GM20000 (cell line): ENCODE data around the gene ABCC8.

ENCODE experiments used
- DNase-seq: peaks from one replicate; pipeline ENCODE4 v3.0.0; 2012; ENCODE audit warnings: low spot score
- CTCF ChIP-seq: IDR thresholded peaks from 2 replicates; pipeline ENCODE4 v1.5.1; 2012; ENCODE audit warnings: mild to moderate bottlenecking, control low read depth; ENCODE audit errors: extremely low read depth, missing control alignments

The ABCC8 gene

GRCh38 chr11:17512101-17512500, 35.5 kb upstream of the ABCC8 start:
- no peak for TF ChIP-seq CTCF
- no peak for DNase-seq

- no peak for TF ChIP-seq CTCF
- no peak for DNase-seq
Measured at GRCh38 chr11:17511571-17511970, 34.9 kb upstream of the ABCC8 start.

GRCh38 chr11:17510507-17511206, 34.0 kb upstream of the ABCC8 start:
- TF ChIP-seq CTCF = no peak
- no peak for DNase-seq

GRCh38 chr11:17508791-17509190, 32.1 kb upstream of the ABCC8 start:
- no peak for DNase-seq

GRCh38 chr11:17508306-17508705, 31.7 kb upstream of the ABCC8 start:
- no peak for TF ChIP-seq CTCF
- no peak for DNase-seq

More at GRCh38 chr11:17508791-17509190, 32.1 kb upstream of the ABCC8 start:
- TF ChIP-seq CTCF = no peak

GRCh38 chr11:17507773-17508172, 31.1 kb upstream of the ABCC8 start:
- DNase-seq = no peak
- TF ChIP-seq CTCF = no peak

- TF ChIP-seq CTCF = no peak
- DNase-seq = peak; percentile 41
Measured at GRCh38 chr11:17506942-17507341, 30.3 kb upstream of the ABCC8 start.
